Peyer's patch (tissue), 4 donors: ENCODE data around the gene RNPC3.

Experiments
- POLR2A ChIP-seq, 2 donors: fragments of 450-650 bp; IDR thresholded peaks; one replicate each; pipeline ENCODE4 v1.5.1; 2017; ENCODE audit warnings: antibody characterized with exemption in 2 of 2, mild to moderate bottlenecking in 2 of 2, moderate library complexity in 2 of 2
- TF ChIP-seq, protein P1 (sequence below), 6 experiments: fragments of 450-650 bp in 4 of 6; fragments of 200-600 bp in 2 of 6; sonication (generic) in 1 of 6; IDR thresholded peaks; one replicate each; pipeline ENCODE4 v1.5.1; 2017 to 2019; ENCODE audit warnings: antibody characterized with exemption in 6 of 6, mild to moderate bottlenecking in 3 of 6, moderate library complexity in 1 of 6

GRCh38 chr1:103569493-103569892 is 44.0 kb downstream of the RNPC3 start:
- TF ChIP-seq, protein P1, sequence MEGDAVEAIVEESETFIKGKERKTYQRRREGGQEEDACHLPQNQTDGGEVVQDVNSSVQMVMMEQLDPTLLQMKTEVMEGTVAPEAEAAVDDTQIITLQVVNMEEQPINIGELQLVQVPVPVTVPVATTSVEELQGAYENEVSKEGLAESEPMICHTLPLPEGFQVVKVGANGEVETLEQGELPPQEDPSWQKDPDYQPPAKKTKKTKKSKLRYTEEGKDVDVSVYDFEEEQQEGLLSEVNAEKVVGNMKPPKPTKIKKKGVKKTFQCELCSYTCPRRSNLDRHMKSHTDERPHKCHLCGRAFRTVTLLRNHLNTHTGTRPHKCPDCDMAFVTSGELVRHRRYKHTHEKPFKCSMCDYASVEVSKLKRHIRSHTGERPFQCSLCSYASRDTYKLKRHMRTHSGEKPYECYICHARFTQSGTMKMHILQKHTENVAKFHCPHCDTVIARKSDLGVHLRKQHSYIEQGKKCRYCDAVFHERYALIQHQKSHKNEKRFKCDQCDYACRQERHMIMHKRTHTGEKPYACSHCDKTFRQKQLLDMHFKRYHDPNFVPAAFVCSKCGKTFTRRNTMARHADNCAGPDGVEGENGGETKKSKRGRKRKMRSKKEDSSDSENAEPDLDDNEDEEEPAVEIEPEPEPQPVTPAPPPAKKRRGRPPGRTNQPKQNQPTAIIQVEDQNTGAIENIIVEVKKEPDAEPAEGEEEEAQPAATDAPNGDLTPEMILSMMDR (IDR thresholded peaks at IDR 0.05) = no peak
- no peak for TF ChIP-seq POLR2A (IDR thresholded peaks at IDR 0.05)
